ENCODE results near the gene MEIS2. TPM values are rescaled to one million over a fixed set of nuclear protein-coding genes. Genes with fewer than 3 reads are reported as not detected.

Gene MEIS2
- total RNA-seq, 1 donor from 2014 or later: 35.6 TPM

DNA sequence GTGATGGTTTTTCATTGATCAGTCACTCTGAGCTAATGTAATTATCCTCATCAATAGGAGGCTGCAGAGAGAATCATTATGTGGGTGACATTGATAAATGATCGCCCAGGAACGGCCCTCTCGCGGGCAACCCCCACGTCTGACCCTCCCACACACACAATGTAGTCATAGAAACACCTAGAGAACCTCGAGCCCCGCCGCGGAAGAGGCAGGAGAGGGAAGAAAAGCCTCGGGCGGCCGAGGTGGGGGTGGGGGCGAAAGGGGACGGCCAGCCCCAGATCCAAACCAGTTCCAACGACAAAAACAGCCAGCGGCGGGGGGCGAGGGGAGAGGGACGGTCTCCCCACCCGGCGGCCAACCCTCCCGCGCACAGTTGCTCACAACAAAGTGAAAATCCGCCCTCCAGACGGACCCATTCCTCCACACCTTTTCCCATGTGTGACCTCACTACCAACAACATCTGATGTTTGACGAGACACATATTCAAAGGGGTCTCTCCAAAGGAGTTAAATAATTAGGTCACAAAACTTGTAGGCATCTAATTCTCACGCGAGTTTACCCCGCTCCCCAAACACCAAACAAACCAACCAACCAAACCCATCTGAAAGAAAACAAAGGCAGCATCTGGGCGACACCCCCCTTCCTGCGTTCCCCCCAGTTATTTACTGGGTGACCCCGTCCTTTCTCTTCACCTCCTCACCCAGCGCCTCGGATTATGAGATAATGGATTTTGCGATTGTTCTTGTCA is 213.0 kb downstream of the MEIS2 start:
- peak overlapping the region; percentile 41 for H3K27ac ChIP-seq (ENCODE audit: low read depth, low read length)
- peaks cover 57% of the 10 kb centered on the region for H3K27me3 ChIP-seq (ENCODE audit: insufficient read depth, low read length)
- no peaks in the 10 kb centered on the region for H3K9me3 ChIP-seq (ENCODE audit: insufficient read depth, low read depth, low read length)
- peaks cover 88% of the 10 kb centered on the region for H3K27me3 Mint-ChIP-seq (ENCODE audit: low read depth, unreplicated experiment)
- TF ChIP-seq, protein P1, sequence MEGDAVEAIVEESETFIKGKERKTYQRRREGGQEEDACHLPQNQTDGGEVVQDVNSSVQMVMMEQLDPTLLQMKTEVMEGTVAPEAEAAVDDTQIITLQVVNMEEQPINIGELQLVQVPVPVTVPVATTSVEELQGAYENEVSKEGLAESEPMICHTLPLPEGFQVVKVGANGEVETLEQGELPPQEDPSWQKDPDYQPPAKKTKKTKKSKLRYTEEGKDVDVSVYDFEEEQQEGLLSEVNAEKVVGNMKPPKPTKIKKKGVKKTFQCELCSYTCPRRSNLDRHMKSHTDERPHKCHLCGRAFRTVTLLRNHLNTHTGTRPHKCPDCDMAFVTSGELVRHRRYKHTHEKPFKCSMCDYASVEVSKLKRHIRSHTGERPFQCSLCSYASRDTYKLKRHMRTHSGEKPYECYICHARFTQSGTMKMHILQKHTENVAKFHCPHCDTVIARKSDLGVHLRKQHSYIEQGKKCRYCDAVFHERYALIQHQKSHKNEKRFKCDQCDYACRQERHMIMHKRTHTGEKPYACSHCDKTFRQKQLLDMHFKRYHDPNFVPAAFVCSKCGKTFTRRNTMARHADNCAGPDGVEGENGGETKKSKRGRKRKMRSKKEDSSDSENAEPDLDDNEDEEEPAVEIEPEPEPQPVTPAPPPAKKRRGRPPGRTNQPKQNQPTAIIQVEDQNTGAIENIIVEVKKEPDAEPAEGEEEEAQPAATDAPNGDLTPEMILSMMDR (IDR thresholded peaks at IDR 0.05; ENCODE audit: insufficient read depth, low read depth, low read length): no peak
- peak; percentile 40 for TF ChIP-seq EZH2 (IDR thresholded peaks at IDR 0.05; ENCODE audit: insufficient read depth, low read length)
- peak overlapping the region; percentile 59 for H3K4me3 ChIP-seq (ENCODE audit: insufficient read depth, low read depth, low read length)
- H3K4me1 Mint-ChIP-seq (ENCODE audit: low read depth, unreplicated experiment): peaks cover 8% of the 10 kb centered on the region
- FAIRE-seq: no peak
- H3K9me3 Mint-ChIP-seq (ENCODE audit: unreplicated experiment): peaks cover 5% of the 10 kb centered on the region
- peak overlapping the region; percentile 89 for H3K4me2 ChIP-seq (ENCODE audit: low read length)
- H3K36me3 Mint-ChIP-seq (ENCODE audit: low read depth, unreplicated experiment): peaks cover 16% of the 10 kb centered on the region
- peak overlapping the region; percentile 58 for H3K4me3 Mint-ChIP-seq (ENCODE audit: unreplicated experiment)
- peak overlapping the region; percentile 47 for H3K27ac Mint-ChIP-seq (ENCODE audit: unreplicated experiment)
- H4K20me1 ChIP-seq (ENCODE audit: insufficient read depth, low read length): peaks cover 2% of the 10 kb centered on the region
- peak; percentile 59 for DNase-seq (ENCODE audit: low read depth)
- peaks cover 4% of the 10 kb centered on the region for H3K36me3 ChIP-seq (ENCODE audit: insufficient read depth, low read length)
- no peak overlapping the region for H2AFZ ChIP-seq (ENCODE audit: low read depth, low read length)
- H3K4me1 ChIP-seq (ENCODE audit: insufficient read depth, low read length): peaks cover 22% of the 10 kb centered on the region
- H3K79me2 ChIP-seq (ENCODE audit: insufficient read depth, low read length): no peaks in the 10 kb centered on the region
- H3K9ac ChIP-seq (ENCODE audit: low read length): peak overlapping the region; percentile 72

DNA sequence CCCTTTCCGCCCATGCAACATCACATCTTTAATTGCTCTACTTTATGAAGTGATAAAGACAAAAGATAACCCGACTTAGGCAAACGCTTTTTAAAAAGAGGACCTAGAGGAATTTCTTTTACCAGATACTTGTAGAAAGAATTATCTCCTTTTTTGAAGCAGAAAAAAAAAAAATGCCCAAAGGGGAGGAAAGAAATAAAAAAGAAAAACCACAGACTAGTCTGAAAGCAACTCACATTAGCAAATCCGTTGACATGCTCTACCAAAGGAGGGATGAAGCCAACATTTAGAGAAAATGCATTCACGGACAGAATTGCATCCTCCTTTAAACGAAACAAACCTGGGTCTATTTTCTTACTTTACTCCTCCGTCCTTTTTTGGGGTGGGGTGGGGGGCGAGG is 213.6 kb downstream of the MEIS2 start:
- no peak overlapping the region for H3K27ac ChIP-seq (ENCODE audit: low read depth, low read length)
- Mint-ChIP-seq H3K9me3 (ENCODE audit: unreplicated experiment) (peaks cover 5% of the 10 kb centered on the region), H3K4me3 (ENCODE audit: unreplicated experiment) (no peak overlapping the region), H3K27ac (ENCODE audit: unreplicated experiment) (peak overlapping the region; percentile 26), H3K4me1 (ENCODE audit: low read depth, unreplicated experiment) (peaks cover 8% of the 10 kb centered on the region), H3K27me3 (ENCODE audit: low read depth, unreplicated experiment) (peaks cover 88% of the 10 kb centered on the region), H3K36me3 (ENCODE audit: low read depth, unreplicated experiment) (peaks cover 10% of the 10 kb centered on the region)
- H3K4me3 ChIP-seq (ENCODE audit: insufficient read depth, low read depth, low read length): no peak overlapping the region
- H3K79me2 ChIP-seq (ENCODE audit: insufficient read depth, low read length): no peaks in the 10 kb centered on the region
- no peak overlapping the region for H2AFZ ChIP-seq (ENCODE audit: low read depth, low read length)
- H3K9me3 ChIP-seq (ENCODE audit: insufficient read depth, low read depth, low read length): no peaks in the 10 kb centered on the region
- H3K4me2 ChIP-seq (ENCODE audit: low read length): peak overlapping the region; percentile 89
- DNase-seq (ENCODE audit: low read depth): no peak
- peaks cover 4% of the 10 kb centered on the region for H4K20me1 ChIP-seq (ENCODE audit: insufficient read depth, low read length)
- H3K36me3 ChIP-seq (ENCODE audit: insufficient read depth, low read length): no peaks in the 10 kb centered on the region
- no peak for FAIRE-seq
- peaks cover 64% of the 10 kb centered on the region for H3K27me3 ChIP-seq (ENCODE audit: insufficient read depth, low read length)
- TF ChIP-seq, protein P1 (IDR thresholded peaks at IDR 0.05; ENCODE audit: insufficient read depth, low read depth, low read length): no peak
- no peak for TF ChIP-seq EZH2 (IDR thresholded peaks at IDR 0.05; ENCODE audit: insufficient read depth, low read length)
- H3K4me1 ChIP-seq (ENCODE audit: insufficient read depth, low read length): peaks cover 22% of the 10 kb centered on the region
- peak overlapping the region; percentile 72 for H3K9ac ChIP-seq (ENCODE audit: low read length)

- no peaks in the 10 kb centered on the region for H3K36me3 ChIP-seq (ENCODE audit: insufficient read depth, low read length)
- Mint-ChIP-seq H3K4me3 (ENCODE audit: unreplicated experiment) (no peak overlapping the region), H3K27ac (ENCODE audit: unreplicated experiment) (no peak overlapping the region), H3K9me3 (ENCODE audit: unreplicated experiment) (peaks cover 5% of the 10 kb centered on the region), H3K36me3 (ENCODE audit: low read depth, unreplicated experiment) (peaks cover 5% of the 10 kb centered on the region), H3K27me3 (ENCODE audit: low read depth, unreplicated experiment) (peaks cover 89% of the 10 kb centered on the region), H3K4me1 (ENCODE audit: low read depth, unreplicated experiment) (peaks cover 8% of the 10 kb centered on the region)
- no peak overlapping the region for H3K27ac ChIP-seq (ENCODE audit: low read depth, low read length)
- no peak for DNase-seq (ENCODE audit: low read depth)
- H3K4me3 ChIP-seq (ENCODE audit: insufficient read depth, low read depth, low read length): no peak overlapping the region
- no peak overlapping the region for H2AFZ ChIP-seq (ENCODE audit: low read depth, low read length)
- peaks cover 4% of the 10 kb centered on the region for H4K20me1 ChIP-seq (ENCODE audit: insufficient read depth, low read length)
- H3K9ac ChIP-seq (ENCODE audit: low read length): no peak overlapping the region
- no peak for FAIRE-seq
- peaks cover 69% of the 10 kb centered on the region for H3K27me3 ChIP-seq (ENCODE audit: insufficient read depth, low read length)
- TF ChIP-seq EZH2 (IDR thresholded peaks at IDR 0.05; ENCODE audit: insufficient read depth, low read length): peak; percentile 64
- TF ChIP-seq, protein P1 (IDR thresholded peaks at IDR 0.05; ENCODE audit: insufficient read depth, low read depth, low read length): no peak
- no peaks in the 10 kb centered on the region for H3K79me2 ChIP-seq (ENCODE audit: insufficient read depth, low read length)
- no peaks in the 10 kb centered on the region for H3K9me3 ChIP-seq (ENCODE audit: insufficient read depth, low read depth, low read length)
- H3K4me2 ChIP-seq (ENCODE audit: low read length): peak overlapping the region; percentile 89
- H3K4me1 ChIP-seq (ENCODE audit: insufficient read depth, low read length): peaks cover 22% of the 10 kb centered on the region
Measured at GRCh38 chr15:36886191-36886590, 214.2 kb downstream of the MEIS2 start.

Data from astrocyte (in vitro differentiated cells and primary cell).